SK-N-SH (cell line): ENCODE measurements around the gene KCND3. TPM values are rescaled to one million over a fixed set of nuclear protein-coding genes. Genes with fewer than 3 reads are reported as not detected.

Experiments
- CTCF ChIA-PET: fragments of 300-600, 350-600 bp; formaldehyde crosslinking; extraction: SDS; loops from one replicate; lab custom pipeline; 2021; lab: Yijun Ruan, JAX
- POLR2A ChIA-PET: fragments of 350-600 bp; sonication (Branson Sonifier 250); formaldehyde crosslinking; extraction: SDS; loops from one replicate; lab custom pipeline; 2020; ENCODE audit warnings: antibody characterized with exemption, inconsistent platforms; lab: Yijun Ruan, JAX
- DNase-seq: peaks from one replicate; pipeline ENCODE4 v3.0.0; 2012
- H2AFZ ChIP-seq: fragments of 200-600 bp; sonication (generic); 2 replicates; pipeline ENCODE4 v1.8.1; 2016; ENCODE audit warnings: antibody characterized with exemption, mild to moderate bottlenecking, low read depth
- H3F3A ChIP-seq: fragments of 200-600 bp; sonication (generic); replicated peaks from 2 replicates; pipeline ENCODE3; 2016; ENCODE audit warnings: antibody characterized with exemption, mild to moderate bottlenecking; ENCODE audit not compliant: insufficient read depth
- H3K27ac ChIP-seq, 2 experiments: fragments of 200-500 bp in 1 of 2; fragments of 200-600 bp in 1 of 2; sonication (Bioruptor generic) in 1 of 2; sonication (generic), shearing (Covaris generic) in 1 of 2; 2 replicates each; pipeline versions ENCODE4 v1.5.1 to v1.6.1; 2014 to 2016; ENCODE audit warnings: low read depth in 2 of 2, inconsistent platforms in 1 of 2, low read length in 1 of 2, mild to moderate bottlenecking in 1 of 2, mixed read lengths in 1 of 2
- H3K27me3 ChIP-seq: fragments of 200-600 bp; sonication (generic), shearing (Covaris generic); 2 replicates; pipeline ENCODE4 v1.6.1; 2016; ENCODE audit warnings: mixed run types; ENCODE audit not compliant: insufficient read depth
- H3K36me3 ChIP-seq, 2 experiments: fragments of 200-500 bp in 1 of 2; fragments of 200-600 bp in 1 of 2; sonication (Bioruptor generic) in 1 of 2; sonication (generic) in 1 of 2; replicated peaks in 1 of 2; 2 replicates each; pipeline versions ENCODE3 to v1.5.1; 2014 to 2016; ENCODE audit warnings: low read length in 1 of 2, mild to moderate bottlenecking in 1 of 2; ENCODE audit not compliant: insufficient read depth in 2 of 2, control insufficient read depth in 1 of 2
- H3K4me1 ChIP-seq, 2 experiments: fragments of 200-500 bp in 1 of 2; fragments of 200-600 bp in 1 of 2; sonication (Bioruptor generic) in 1 of 2; sonication (generic), shearing (Covaris generic) in 1 of 2; 2 replicates each; pipeline versions ENCODE4 v1.5.1 to v1.6.1; 2014 to 2016; ENCODE audit warnings: low read depth in 1 of 2, low read length in 1 of 2, mixed run types in 1 of 2; ENCODE audit not compliant: insufficient read depth in 2 of 2, control insufficient read depth in 1 of 2
- H3K4me2 ChIP-seq: fragments of 200-600 bp; sonication (generic), shearing (Covaris generic); 2 replicates; pipeline ENCODE4 v1.6.1; 2017; ENCODE audit warnings: mixed run types
- H3K4me3 ChIP-seq, 2 experiments: fragments of 200-500 bp in 1 of 2; fragments of 200-600 bp in 1 of 2; sonication (Bioruptor generic) in 1 of 2; sonication (generic), shearing (Covaris generic) in 1 of 2; 2 replicates each; pipeline versions ENCODE4 v1.5.1 to v1.8.1; 2014 to 2016; ENCODE audit warnings: low read depth in 2 of 2, inconsistent platforms in 1 of 2, low read length in 1 of 2, mild to moderate bottlenecking in 1 of 2, mixed read lengths in 1 of 2, moderate library complexity in 1 of 2
- H3K79me2 ChIP-seq: fragments of 200-600 bp; sonication (generic); 2 replicates; pipeline ENCODE4 v1.8.1; 2017; ENCODE audit warnings: mild to moderate bottlenecking; ENCODE audit not compliant: insufficient read depth
- H3K9ac ChIP-seq: fragments of 200-600 bp; sonication (generic); 2 replicates; pipeline ENCODE4 v1.6.1; 2017; ENCODE audit warnings: mixed run types
- H3K9me2 ChIP-seq: fragments of 200-600 bp; sonication (generic); 2 replicates; pipeline ENCODE4 v1.6.1; 2017; ENCODE audit warnings: mixed run types
- H3K9me3 ChIP-seq: fragments of 200-600 bp; sonication (generic); 2 replicates; pipeline ENCODE4 v1.6.1; 2017; ENCODE audit warnings: mixed run types, mild to moderate bottlenecking, moderate library complexity
- H4K20me1 ChIP-seq: fragments of 200-600 bp; sonication (generic); 2 replicates; pipeline ENCODE4 v1.6.1; 2017; ENCODE audit warnings: mild to moderate bottlenecking, mixed run types; ENCODE audit not compliant: insufficient read depth
- CTCF ChIP-seq: fragments of 200-600 bp; sonication (generic); IDR thresholded peaks from 2 replicates; pipeline ENCODE4 v1.6.1; 2017; ENCODE audit warnings: antibody characterized with exemption, mild to moderate bottlenecking, moderate library complexity
- FOXJ3 ChIP-seq: sonication (generic); formaldehyde crosslinking; IDR thresholded peaks from 2 replicates; pipeline ENCODE4 v1.5.1; 2020; ENCODE audit warnings: mild to moderate bottlenecking, missing genetic modification reagents
- FOXM1 ChIP-seq: IDR thresholded peaks from 2 replicates; pipeline ENCODE4 v1.4.0; 2012; ENCODE audit warnings: low read depth, mild to moderate bottlenecking
- IRF3 ChIP-seq: fragments of 150-350 bp; IDR thresholded peaks from 2 replicates; pipeline ENCODE4 v1.6.1; 2016; ENCODE audit warnings: mild to moderate bottlenecking, low read depth, low read length
- JUND ChIP-seq: IDR thresholded peaks from 2 replicates; pipeline ENCODE4 v1.4.0; 2012
- RAD21 ChIP-seq: IDR thresholded peaks from 2 replicates; pipeline ENCODE4 v1.6.1; 2012; ENCODE audit warnings: mild to moderate bottlenecking, low read length
- SIN3A ChIP-seq: IDR thresholded peaks from 2 replicates; pipeline ENCODE4 v1.6.1; 2012; ENCODE audit warnings: low read depth, mild to moderate bottlenecking, low read length, moderate library complexity, borderline replicate concordance
- SMC3 ChIP-seq: IDR thresholded peaks from 2 replicates; pipeline ENCODE4 v1.6.1; 2012; ENCODE audit warnings: low read depth, low read length, improper control_type of control experiment
- TCF12 ChIP-seq: IDR thresholded peaks from 2 replicates; pipeline ENCODE4 v1.4.0; 2012
- USF1 ChIP-seq: IDR thresholded peaks from 2 replicates; pipeline ENCODE4 v1.4.0; 2012; ENCODE audit warnings: low read depth, borderline replicate concordance
- USF2 ChIP-seq: fragments of 150-350 bp; IDR thresholded peaks from 2 replicates; pipeline ENCODE4 v1.6.1; 2017; ENCODE audit warnings: antibody characterized with exemption, low read length, low read depth, borderline replicate concordance
- ZBTB33 ChIP-seq: IDR thresholded peaks from 2 replicates; pipeline ENCODE4 v1.4.0; 2012; ENCODE audit warnings: low read depth, borderline replicate concordance
- WGBS: methylation state at CpG from one replicate; pipeline ENCODE4 v1.1.6; 2017; ENCODE audit warnings: low lambda C conversion rate; 5-methylcytosine and 5-hydroxymethylcytosine counted together
- polyA plus RNA-seq, 3 experiments: library from polyadenylated mRNA; depleted of rRNA; stranded (reverse); fragments of >200 nt; gene quantifications; 2 replicates each; pipeline ENCODE4 v1.2.3, GENCODE V29; 2012

KCND3 gene
- polyA plus RNA-seq, 1 of the 3 experiments (the other 2 are of a cell fraction) = not detected

GRCh38 chr1:111876631-111877030, 112.8 kb downstream of the KCND3 start:
- no peak overlapping the region for H3K4me2 ChIP-seq
- H4K20me1 ChIP-seq = no peaks in the 10 kb centered on the region
- no peaks in the 10 kb centered on the region for H3K9me2 ChIP-seq
- H3K36me3 ChIP-seq = no peaks in the 10 kb centered on the region
- H3K9ac ChIP-seq = no peak overlapping the region
- H3K27me3 ChIP-seq = peaks cover 19% of the 10 kb centered on the region
- DNase-seq = no peak
- H3F3A ChIP-seq = no peaks in the 10 kb centered on the region
- TF ChIP-seq IRF3 = no peak
- no peaks in the 10 kb centered on the region for H3K9me3 ChIP-seq
- no peak overlapping the region for H3K27ac ChIP-seq
- H2AFZ ChIP-seq = no peak overlapping the region
- no peak overlapping the region for H3K4me3 ChIP-seq
- CTCF ChIA-PET = no interaction called here
- peaks cover 0 to 13% of the 10 kb centered on the region in 2 experiments; a peak in 1 of 4 replicates for H3K4me1 ChIP-seq
- no peaks in the 10 kb centered on the region for H3K79me2 ChIP-seq
- 35% methylated on average over 3 of the region's 3 CpGs for WGBS
- POLR2A ChIA-PET = no interaction called here

- H3K27ac ChIP-seq = no peak overlapping the region
- no peaks in the 10 kb centered on the region for H3K79me2 ChIP-seq
- no peaks in the 10 kb centered on the region for H4K20me1 ChIP-seq
- POLR2A ChIA-PET = no interaction called here
- WGBS = 21% methylated on average over 2 of the region's 3 CpGs
- no peaks in the 10 kb centered on the region for H3K36me3 ChIP-seq
- H3K9me2 ChIP-seq = no peaks in the 10 kb centered on the region
- H3K4me3 ChIP-seq = no peak overlapping the region
- no peak overlapping the region for H3K4me2 ChIP-seq
- CTCF ChIA-PET = no interaction called here
- peaks cover 19% of the 10 kb centered on the region; the same call in 1 of the 2 replicates for H3K27me3 ChIP-seq
- H3K9me3 ChIP-seq = no peaks in the 10 kb centered on the region
- no peaks in the 10 kb centered on the region for H3F3A ChIP-seq
- TF ChIP-seq USF2 (no peak), ZBTB33 (no peak), FOXJ3 (CRISPR knock-in tag) (no peak)
- TF ChIP-seq, all 33 proteins: peak for 0
- Histone ChIP-seq H3K4me1 (peaks cover 0 to 3% of the 10 kb centered on the region in 2 experiments; a peak in 1 of 4 replicates), H3K9ac (no peak overlapping the region), H2AFZ (no peak overlapping the region)
- no peak for DNase-seq
Observed at GRCh38 chr1:111875640-111876039, 113.8 kb downstream of the KCND3 start.

- H3K4me3 ChIP-seq = no peak overlapping the region
- no peaks in the 10 kb centered on the region for H3K9me3 ChIP-seq
- no peak for DNase-seq
- WGBS = 15% methylated on average over 4 of the region's 5 CpGs
- no peak overlapping the region for H3K27ac ChIP-seq
- POLR2A ChIA-PET = no interaction called here
- H4K20me1 ChIP-seq = no peaks in the 10 kb centered on the region
- no peaks in the 10 kb centered on the region for H3K36me3 ChIP-seq
- H3F3A ChIP-seq = no peaks in the 10 kb centered on the region
- H3K4me2 ChIP-seq = no peak overlapping the region
- no peaks in the 10 kb centered on the region for H3K9me2 ChIP-seq
- no peak overlapping the region for H3K9ac ChIP-seq
- CTCF ChIA-PET = no interaction called here
- H3K79me2 ChIP-seq = no peaks in the 10 kb centered on the region
- peaks cover 19% of the 10 kb centered on the region; the same call in 1 of the 2 replicates for H3K27me3 ChIP-seq
- no peak overlapping the region for H2AFZ ChIP-seq
- no peaks in the 10 kb centered on the region for H3K4me1 ChIP-seq
- TF ChIP-seq CTCF = no peak
- no peak for TF ChIP-seq SMC3
- TF ChIP-seq JUND = no peak
- no peak for TF ChIP-seq SIN3A
- TF ChIP-seq IRF3 = no peak
- TF ChIP-seq FOXM1 = no peak
- no peak for TF ChIP-seq TCF12
- TF ChIP-seq FOXJ3 (CRISPR knock-in tag) = no peak
- no peak for TF ChIP-seq USF1
- no peak for TF ChIP-seq RAD21
Observed at GRCh38 chr1:111873460-111874030, 115.9 kb downstream of the KCND3 start.
